Measurements from ENCODE around the gene TNIK. TPM values are rescaled to one million over a fixed set of nuclear protein-coding genes. Genes with fewer than 3 reads are reported as not detected.

The TNIK gene
- total and polyA plus RNA-seq, 2 of the 13 experiments (the other 11 are each of a cell fraction or from before 2014, with no cell fraction given) = 0.15 to 0.22 TPM

DNA sequence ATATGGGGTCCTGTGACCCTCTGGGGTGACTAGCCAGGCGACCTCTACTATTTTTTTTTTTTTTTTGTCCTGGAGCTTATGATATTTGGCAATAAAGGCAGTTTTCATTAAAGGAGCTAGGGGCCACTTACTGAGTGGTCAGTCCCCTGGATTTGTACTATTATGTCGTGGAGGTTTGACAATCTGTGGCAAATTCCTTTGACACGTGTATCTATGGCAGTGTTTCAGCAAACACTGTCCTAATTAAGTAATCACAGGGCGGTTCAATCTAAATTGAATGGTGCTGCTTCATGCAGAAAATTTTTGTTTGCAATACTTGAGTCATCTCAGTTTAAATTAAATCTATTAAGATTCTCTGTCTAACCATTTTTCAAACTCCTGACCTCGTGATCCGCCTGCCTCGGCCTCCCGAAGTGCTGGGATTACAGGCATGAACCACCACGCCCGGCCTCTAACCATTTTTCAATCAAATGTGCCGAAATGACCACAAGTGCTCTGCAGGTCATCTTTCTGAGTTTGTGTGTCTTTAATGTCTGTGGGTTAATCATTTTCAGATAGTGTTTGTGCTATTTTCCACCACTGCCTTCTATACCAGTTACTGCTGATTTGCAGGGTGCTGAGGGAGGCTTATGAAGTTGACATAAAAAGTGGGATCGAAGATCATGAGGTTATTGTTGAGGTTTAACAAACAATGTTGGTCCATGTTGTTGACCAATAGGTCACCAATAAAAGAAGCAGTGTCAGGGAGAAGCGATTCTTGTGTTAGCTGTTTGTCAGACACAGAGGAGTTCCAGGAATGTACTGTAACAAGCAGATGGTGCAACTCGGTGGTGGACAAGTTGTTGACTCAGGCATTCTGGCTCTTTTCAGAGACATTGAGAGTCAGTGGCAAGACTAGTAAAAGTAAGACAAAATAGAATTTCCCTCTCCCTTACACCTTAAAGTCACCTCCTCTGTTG is 415.1 kb downstream of the TNIK start (continued):
- TF ChIP-seq EEA1 (CRISPR knock-in tag; IDR thresholded peaks at IDR 0.05; ENCODE audit: borderline replicate concordance) (no peak), HNRNPUL1 (IDR thresholded peaks at IDR 0.05; ENCODE audit: low read depth, low read length) (no peak), BRCA1 (CRISPR knock-in tag; IDR thresholded peaks at IDR 0.05) (no peak), MAZ (IDR thresholded peaks at IDR 0.05; ENCODE audit: borderline replicate concordance, low read depth, low read length) (no peak), MAZ (CRISPR knock-in tag; IDR thresholded peaks at IDR 0.05; ENCODE audit: low read depth) (peak; percentile 82), ZNF329 (CRISPR knock-in tag; IDR thresholded peaks at IDR 0.05; ENCODE audit: low read depth) (no peak; the same call in 1 of the 2 replicates), TCF7L2 (IDR thresholded peaks at IDR 0.05; ENCODE audit: low read depth, low read length) (peak; percentile 26; the same call in 1 of the 2 replicates), ZNF619 (CRISPR knock-in tag; IDR thresholded peaks at IDR 0.05) (peak; percentile 46; the same call in 1 of the 2 replicates), MATR3 (CRISPR knock-in tag; IDR thresholded peaks at IDR 0.05) (no peak), NR1H2 (CRISPR knock-in tag; IDR thresholded peaks at IDR 0.05; ENCODE audit: borderline replicate concordance, low read depth) (no peak), ZNF766 (CRISPR knock-in tag; IDR thresholded peaks at IDR 0.05; ENCODE audit: borderline replicate concordance) (peak; percentile 67; the same call in 1 of the 2 replicates), ZNF773 (CRISPR knock-in tag; IDR thresholded peaks at IDR 0.05; ENCODE audit: borderline replicate concordance) (no peak), HHEX (CRISPR knock-in tag; IDR thresholded peaks at IDR 0.05) (peak; percentile 97), HOXD1 (CRISPR knock-in tag; IDR thresholded peaks at IDR 0.05) (peak; percentile 74; the same call in 1 of the 2 replicates), THAP8 (CRISPR knock-in tag; IDR thresholded peaks at IDR 0.05; ENCODE audit: borderline replicate concordance) (no peak), HNF4G (IDR thresholded peaks at IDR 0.05; ENCODE audit: borderline replicate concordance, low read depth, low read length) (peak; percentile 80), HNF4G (CRISPR knock-in tag; IDR thresholded peaks at IDR 0.05; ENCODE audit: borderline replicate concordance, low read depth) (peak; percentile 81), ZNF891 (CRISPR knock-in tag; IDR thresholded peaks at IDR 0.05) (no peak), ZKSCAN5 (CRISPR knock-in tag; IDR thresholded peaks at IDR 0.05) (no peak)
- TF ChIP-seq, protein P1, sequence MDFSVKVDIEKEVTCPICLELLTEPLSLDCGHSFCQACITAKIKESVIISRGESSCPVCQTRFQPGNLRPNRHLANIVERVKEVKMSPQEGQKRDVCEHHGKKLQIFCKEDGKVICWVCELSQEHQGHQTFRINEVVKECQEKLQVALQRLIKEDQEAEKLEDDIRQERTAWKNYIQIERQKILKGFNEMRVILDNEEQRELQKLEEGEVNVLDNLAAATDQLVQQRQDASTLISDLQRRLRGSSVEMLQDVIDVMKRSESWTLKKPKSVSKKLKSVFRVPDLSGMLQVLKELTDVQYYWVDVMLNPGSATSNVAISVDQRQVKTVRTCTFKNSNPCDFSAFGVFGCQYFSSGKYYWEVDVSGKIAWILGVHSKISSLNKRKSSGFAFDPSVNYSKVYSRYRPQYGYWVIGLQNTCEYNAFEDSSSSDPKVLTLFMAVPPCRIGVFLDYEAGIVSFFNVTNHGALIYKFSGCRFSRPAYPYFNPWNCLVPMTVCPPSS (IDR thresholded peaks at IDR 0.05) = no peak
- TF ChIP-seq, protein P2, sequence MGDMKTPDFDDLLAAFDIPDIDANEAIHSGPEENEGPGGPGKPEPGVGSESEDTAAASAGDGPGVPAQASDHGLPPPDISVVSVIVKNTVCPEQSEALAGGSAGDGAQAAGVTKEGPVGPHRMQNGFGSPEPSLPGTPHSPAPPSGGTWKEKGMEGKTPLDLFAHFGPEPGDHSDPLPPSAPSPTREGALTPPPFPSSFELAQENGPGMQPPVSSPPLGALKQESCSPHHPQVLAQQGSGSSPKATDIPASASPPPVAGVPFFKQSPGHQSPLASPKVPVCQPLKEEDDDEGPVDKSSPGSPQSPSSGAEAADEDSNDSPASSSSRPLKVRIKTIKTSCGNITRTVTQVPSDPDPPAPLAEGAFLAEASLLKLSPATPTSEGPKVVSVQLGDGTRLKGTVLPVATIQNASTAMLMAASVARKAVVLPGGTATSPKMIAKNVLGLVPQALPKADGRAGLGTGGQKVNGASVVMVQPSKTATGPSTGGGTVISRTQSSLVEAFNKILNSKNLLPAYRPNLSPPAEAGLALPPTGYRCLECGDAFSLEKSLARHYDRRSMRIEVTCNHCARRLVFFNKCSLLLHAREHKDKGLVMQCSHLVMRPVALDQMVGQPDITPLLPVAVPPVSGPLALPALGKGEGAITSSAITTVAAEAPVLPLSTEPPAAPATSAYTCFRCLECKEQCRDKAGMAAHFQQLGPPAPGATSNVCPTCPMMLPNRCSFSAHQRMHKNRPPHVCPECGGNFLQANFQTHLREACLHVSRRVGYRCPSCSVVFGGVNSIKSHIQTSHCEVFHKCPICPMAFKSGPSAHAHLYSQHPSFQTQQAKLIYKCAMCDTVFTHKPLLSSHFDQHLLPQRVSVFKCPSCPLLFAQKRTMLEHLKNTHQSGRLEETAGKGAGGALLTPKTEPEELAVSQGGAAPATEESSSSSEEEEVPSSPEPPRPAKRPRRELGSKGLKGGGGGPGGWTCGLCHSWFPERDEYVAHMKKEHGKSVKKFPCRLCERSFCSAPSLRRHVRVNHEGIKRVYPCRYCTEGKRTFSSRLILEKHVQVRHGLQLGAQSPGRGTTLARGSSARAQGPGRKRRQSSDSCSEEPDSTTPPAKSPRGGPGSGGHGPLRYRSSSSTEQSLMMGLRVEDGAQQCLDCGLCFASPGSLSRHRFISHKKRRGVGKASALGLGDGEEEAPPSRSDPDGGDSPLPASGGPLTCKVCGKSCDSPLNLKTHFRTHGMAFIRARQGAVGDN (CRISPR knock-in tag; IDR thresholded peaks at IDR 0.05) = no peak; the same call in 1 of the 2 replicates
- TF ChIP-seq, protein P3, sequence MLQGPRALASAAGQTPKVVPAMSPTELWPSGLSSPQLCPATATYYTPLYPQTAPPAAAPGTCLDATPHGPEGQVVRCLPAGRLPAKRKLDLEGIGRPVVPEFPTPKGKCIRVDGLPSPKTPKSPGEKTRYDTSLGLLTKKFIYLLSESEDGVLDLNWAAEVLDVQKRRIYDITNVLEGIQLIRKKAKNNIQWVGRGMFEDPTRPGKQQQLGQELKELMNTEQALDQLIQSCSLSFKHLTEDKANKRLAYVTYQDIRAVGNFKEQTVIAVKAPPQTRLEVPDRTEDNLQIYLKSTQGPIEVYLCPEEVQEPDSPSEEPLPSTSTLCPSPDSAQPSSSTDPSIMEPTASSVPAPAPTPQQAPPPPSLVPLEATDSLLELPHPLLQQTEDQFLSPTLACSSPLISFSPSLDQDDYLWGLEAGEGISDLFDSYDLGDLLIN (CRISPR knock-in tag; IDR thresholded peaks at IDR 0.05; ENCODE audit: borderline replicate concordance) = no peak

Measured in HepG2 (cell line).